Renal pelvis (tissue), 4 donors: ENCODE measurements around the gene PPARD. TPM values are rescaled to one million over a fixed set of nuclear protein-coding genes. Genes with fewer than 3 reads are reported as not detected.

Experiments
- DNase-seq: peaks from one replicate; pipeline ENCODE4 v3.0.0-alpha.2; 2013
- polyA plus RNA-seq, 3 donors: library from polyadenylated mRNA; unstranded; fragments of 120-200 nt; gene quantifications; one replicate each; pipeline ENCODE4 v1.2.1, GENCODE V29; 2013; ENCODE audit not compliant: insufficient read length in 3 of 3

The PPARD gene
- polyA plus RNA-seq, 3 donors, result 25.8 to 28.7 (median 27.8) TPM

DNA sequence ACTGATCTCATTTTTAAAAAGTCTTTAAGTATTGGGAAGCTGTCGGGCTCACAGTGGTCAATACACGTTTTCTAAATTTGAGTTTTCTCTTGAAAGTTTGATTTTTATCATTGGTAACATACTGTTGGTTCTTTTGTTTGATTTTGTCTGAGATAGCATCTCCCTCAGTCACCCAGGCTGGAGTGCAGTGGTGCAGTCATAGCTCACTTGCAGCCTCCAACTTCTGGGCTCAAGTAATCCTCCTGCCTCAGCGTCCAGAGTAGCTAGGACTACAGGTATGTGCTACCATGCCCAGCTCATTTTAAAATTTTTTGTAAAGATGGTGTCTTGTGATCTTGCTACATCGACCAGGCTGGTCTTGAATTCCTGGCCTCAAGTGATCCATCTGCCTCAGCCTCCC is 9.1 kb downstream of the PPARD start:
- DNase-seq, result no peak

DNA sequence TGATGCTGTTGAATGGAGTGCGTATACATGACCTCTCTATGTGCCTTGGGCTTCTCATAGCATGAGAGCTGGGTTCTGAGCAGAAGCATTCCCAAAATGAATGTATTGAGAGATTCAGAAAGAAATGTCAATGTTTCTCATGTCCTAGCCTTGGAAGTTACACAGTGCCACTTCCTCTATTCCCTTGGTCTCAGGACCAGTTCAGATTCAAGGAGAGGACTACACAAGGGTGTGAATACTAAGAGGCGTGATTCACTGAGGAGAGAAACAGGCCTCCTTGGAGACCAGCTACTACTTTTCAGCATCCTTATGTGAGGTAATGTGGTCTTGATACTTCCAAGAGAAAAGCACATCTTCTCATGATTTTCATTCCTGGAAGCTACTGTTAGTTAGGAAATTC is 10.4 kb downstream of the PPARD start:
- no peak for DNase-seq

DNA sequence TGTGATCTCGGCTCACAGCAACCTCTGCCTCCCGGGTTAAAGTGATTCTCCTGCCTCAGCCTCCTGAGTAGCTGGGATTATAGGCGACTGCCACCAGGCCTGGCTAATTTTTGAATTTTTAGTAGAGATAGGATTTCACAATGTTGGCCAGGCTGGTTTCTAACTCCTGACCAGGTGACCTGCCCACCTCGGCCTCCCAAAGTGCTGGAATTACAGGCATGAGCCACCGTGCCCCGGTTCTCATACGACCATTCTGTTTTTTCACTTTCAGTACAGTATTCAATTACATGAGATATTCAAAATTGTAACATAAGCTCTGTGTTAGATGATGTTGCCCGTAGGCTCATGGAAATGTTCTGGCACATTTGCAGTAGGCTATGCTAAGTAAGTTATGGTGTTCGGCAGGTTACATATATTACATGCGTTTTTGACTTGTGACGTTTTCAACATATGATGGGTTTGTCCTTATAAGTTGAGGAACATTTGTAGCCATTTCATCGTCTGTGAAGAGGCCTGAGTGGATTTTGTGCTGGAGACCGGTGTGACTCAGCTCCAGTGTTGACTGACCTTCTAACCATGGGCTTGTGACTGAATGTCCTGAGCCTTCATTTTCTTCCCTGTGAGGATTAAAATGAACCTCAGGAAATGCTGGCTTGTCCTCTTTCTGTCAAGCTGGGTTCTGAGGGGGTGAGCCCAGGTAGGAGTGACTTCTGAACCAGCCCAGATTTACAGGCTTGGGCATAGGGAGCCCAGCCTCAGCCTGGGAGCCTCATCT is 12.2 kb downstream of the PPARD start:
- DNase-seq, result no peak

DNA sequence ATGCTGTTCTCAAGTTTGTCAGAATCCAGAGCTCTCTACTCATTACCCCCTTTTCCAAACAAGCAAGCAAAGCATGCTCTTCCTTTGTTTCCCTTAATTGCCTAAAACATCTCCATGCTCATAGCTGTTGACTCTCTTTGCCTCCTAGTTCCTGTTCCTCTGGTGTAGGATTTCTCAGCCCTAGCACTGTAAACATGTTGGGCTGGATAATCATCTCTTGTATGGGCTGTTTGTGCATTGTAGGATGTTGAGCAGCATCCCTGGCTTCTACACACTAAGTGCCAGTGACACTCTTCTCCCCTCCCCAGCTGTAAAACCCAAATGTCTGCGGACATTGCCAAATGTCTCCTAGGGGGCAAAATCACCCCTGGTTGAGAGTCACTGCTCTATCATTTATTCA is 14.0 kb downstream of the PPARD start:
- no peak for DNase-seq

DNA sequence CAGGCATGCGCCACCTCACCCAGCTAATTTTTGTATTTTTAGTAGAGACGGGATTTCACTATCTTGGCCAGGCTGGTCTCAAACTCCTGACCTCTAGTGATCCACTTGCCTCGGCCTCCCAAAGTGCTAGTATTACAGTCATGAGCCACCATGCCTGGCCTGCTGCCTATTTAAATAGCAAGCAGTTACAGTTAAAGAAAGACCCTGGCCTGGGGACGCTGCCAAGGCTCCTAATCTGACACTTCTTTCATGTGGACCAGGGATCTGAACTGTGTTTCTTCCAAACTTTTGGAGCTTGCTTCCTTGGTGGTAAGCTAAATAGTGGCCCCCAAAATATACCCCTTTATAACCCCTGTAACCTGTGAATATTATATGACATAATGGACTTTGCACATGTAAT is 15.3 kb downstream of the PPARD start:
- no peak for DNase-seq

DNA sequence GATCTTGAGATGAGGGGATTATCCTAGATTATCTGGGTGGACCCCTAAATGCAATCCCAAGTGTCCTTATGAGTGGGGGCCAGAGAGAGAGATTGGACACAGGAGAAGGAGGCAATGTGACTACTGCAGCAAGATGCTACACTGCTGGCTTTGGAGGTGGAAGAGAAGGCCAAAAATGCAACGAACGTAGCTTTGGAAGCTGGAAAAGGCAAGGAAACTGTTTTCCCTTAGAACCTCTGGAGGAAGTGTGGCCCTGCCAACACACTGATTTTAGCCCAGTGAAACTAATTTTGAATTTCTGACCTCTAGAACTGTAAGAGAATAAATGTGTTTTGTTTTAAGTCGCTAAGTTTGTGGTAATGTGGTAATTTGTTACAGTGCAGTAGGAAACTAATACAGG is 15.7 kb downstream of the PPARD start:
- no peak for DNase-seq

DNA sequence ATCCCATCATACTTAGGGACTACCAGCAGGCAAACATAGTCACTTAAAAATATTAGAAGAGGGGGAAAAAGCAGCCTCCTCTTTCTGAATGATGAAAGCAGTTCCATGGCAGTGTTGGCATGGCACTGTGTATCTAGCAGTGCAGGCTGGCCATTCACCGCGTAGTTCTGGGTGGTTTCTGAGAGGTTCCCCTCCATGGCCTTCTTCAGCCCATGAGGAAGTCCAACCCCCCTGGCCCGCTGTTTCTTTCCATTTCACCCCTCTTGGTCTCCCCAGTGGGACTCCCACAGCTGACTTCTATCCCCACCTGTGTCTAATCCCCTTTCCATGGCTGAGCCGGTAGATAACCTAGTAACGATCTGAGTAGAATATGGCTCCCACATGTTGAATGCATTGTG is 17.0 kb downstream of the PPARD start:
- DNase-seq, result no peak

DNA sequence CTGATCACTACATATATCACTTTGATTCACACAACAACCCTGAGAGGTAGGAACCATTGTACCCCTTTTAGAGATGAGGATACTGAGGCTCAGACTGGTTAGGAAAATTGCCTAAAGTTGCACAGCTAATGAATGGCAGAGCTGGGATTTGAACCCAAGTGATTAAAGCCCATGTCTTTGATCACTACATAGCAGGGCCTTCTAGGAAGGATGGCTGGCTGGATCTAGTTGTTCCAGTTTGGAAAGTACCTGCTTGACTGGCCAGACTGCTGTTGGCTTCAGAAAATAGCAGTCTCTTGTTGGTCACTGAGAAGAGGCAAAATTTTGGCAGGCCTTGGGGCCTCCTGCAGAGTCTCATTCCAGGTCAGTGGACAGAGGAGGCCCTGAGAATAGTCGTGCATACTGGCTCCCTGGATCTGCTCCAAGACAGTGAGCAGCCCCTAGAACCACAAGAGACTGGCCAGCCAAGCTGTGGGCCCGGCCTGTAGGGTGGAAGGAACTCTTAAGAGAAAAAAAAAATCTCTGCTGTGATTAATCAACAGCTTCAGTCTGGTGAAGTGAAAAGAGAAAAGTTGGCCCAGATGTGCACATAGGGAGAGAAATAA is 17.5 kb downstream of the PPARD start:
- no peak for DNase-seq

DNA sequence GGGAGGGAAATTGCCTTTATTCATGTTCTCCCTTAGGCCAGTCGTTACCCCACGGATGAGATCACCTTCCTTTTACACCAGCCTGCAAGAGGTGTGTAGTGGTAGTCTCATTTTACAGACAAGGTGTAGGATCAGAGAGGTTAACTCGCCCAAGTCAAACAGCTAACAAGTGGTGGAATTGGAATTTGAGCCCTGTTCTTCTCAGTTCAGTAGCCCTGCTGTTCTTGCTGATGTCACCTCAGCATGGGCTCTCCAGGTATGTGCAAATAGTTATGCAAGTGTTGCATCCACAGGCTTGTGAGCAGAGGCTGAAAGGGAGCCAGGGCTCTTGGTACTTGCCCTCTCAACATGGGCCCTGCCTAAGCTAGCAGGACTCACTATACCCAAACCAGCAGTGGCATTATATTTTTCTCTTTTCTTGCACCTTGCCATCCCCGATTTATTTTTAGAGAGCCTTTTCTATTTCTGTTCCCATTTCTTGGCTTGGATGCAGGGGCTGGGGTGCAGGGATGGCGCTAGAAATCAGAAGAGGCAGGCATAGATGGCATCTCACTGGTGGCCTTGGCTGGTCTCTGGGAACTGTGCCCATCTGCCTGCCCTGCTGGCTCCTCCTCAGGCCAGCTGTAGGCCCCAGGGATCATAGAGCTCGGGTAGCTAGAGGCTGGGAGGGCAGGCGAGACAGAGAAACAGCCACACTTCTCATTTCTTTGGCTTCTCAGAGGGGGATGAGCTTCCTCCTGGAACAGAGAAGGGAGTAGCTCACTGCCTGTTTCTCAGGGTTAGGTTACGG is 18.2 kb downstream of the PPARD start:
- no peak for DNase-seq

DNA sequence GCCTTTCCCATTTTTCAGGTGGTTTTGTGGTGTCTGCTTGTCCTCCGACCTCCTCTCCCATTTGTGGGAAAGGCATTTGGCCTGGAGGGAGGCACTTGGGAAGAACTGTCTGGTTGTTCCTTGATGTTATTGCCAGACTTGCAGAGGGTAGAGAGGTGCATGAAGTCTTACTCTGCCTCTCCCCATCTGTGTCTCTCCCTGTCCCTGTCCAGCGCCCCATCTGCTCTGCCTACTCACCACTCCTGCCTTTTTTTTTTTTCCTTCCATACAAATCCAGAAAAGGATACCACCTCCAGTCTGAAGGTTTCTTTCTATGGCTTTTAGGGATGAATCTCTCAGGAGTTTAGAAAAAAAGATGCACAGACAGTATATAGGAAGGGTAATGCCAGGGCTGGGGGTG is 19.8 kb downstream of the PPARD start:
- no peak for DNase-seq

DNA sequence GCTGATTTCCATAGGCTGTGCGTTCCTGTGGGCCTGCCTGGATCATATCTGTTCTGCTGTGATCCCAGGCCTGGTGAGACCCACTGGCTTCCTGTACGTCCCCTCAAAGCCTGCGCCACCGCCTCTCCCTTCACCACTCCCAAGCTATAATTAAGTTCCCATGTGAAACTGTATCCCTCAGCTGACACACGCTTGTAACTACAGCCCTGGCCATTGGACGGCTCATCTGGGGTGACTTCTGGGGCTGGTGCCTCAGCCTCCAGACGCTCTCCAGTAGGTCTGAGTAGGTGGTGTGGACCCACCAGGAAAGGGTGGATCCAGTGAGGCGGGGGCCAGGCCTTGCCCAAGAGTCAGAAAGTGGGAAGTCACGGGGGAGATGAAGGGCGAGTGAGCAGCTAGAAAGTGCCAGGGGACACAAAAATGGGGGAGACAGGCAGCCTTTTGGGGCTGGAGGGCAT is 21.0 kb downstream of the PPARD start:
- peak; percentile 73 for DNase-seq

DNA sequence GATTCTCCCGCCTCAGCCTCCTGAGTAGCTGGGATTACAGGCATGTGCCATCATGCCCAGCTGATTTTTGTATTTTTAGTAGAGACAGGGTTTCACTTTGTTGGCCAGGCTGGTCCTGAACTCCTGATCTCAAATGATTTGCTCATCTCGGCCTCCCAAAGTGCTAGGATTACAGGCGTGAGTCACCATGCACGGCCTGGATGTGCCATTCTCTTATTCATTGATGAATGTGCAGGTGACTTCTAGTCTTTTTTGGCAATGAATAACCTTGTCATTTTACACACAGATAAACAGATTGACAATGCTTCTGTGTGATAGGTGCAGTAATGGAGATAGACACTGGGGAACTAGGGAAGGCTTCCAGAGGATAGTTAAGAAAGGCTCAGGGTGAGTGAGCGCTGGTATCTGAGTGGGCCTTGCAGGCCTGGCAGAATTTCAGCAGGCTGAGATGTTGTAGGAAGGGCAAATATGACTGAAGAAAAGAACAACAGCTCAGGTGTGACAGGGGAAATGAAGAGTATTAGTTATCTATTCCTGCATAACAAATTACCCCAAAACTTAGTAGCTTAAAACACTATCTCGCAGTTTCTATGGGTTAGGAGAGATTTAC is 23.3 kb downstream of the PPARD start:
- no peak for DNase-seq

DNA sequence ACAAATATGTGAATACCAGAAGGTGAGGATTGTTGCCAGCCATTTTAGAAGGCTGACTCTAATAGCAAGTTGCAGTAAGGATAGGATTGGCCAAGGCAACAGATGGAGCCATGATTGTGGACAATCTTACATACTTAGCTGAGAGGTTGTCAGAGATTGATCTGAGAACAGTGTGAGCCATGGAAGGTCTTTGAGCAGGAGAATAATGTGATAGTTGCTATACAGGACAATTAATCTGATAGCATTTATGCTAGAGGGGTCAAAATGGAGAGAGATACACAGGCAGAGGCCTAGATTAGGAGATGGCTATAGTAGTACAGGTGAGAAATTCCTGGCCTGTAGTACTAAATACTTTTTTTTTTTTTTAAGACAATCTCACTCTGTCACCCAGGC is 23.8 kb downstream of the PPARD start:
- no peak for DNase-seq

DNA sequence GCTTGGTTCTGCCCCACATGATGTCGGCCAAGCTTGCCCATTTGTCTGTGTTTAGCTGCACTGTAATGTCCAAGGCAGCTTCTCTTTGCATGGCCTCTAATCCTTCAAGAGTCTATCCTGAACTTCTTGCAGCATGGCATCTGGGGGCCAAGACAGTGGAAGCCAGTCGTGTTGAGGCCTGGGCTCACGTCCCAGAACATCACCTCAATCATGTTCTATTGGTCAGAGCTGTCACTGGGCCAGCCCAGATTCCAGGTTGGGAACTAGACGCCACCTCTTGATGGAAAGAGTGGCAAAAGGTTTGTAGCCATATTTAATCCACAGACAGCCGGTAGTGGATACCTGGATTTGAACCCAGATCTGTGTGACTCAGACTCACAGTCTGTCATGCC is 25.3 kb downstream of the PPARD start:
- no peak for DNase-seq

DNA sequence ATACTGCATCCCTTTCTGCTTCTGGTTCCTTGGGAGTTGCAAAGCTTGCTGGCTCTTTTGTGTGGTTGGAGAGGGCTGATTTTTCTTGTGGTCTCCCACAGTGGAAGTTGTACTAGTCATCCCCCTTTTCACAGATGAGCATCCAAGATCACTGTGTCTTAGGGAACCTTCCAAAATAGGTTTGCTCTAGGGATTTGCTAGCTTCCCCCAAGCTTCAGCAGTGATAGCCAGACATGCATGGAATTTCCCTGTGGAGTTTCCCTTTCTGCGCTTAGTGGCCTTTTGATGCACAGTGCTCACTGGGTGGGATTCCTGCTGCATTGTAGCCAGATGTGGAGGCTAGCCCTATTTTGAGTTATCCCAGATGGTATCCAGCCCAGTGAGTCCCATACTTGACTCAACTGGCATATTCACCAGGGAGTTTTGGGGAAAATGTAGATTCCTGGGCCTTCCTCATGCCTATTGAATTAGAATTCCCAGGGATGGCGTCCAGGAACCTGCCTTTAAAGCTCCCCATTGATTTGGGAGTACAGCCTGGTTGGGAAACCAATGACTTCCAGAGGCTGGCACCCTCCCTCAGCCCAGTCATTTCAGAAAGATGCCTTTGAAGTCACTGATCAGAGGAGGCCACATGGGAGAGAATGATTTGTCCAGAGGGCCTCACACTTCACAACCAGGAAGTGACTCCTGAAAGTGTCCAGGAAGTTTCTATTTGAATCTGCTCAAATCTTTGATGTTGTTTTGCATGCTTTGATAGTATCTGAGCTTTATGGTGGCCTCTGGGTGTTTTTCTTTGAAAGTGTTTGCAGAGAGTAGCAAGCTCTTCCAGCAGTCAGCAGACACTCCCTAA is 25.9 kb downstream of the PPARD start:
- no peak for DNase-seq

DNA sequence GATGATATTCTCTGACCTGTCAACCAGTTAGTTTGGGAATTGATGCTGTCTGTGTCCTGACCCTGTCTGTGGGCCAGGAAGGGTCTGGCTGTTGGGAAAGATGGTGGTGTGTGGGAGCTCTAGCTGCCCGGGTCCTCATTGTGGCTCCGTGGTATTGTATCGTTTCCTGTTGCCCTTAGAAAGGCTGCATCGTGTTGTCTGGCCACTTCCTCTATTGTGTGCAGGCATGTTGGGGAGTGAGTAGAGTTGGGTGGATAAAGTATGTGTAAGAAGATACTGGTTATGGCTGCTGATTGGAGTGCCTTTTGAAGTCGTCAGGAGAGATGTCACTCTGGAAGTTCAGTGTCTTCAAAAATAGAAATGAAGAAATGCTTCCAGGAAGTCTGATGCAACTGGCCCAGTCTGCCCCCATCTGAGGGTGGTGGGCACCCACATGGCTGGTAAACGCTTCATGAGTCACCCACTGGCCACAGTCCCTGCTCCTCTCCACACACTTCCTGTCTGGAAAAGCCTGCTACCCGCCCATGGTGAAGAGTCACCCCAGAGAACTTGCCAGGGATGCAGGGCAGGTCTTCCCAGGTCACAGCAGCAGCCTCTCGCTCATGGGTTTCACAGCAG is 27.9 kb downstream of the PPARD start:
- DNase-seq, result no peak

DNA sequence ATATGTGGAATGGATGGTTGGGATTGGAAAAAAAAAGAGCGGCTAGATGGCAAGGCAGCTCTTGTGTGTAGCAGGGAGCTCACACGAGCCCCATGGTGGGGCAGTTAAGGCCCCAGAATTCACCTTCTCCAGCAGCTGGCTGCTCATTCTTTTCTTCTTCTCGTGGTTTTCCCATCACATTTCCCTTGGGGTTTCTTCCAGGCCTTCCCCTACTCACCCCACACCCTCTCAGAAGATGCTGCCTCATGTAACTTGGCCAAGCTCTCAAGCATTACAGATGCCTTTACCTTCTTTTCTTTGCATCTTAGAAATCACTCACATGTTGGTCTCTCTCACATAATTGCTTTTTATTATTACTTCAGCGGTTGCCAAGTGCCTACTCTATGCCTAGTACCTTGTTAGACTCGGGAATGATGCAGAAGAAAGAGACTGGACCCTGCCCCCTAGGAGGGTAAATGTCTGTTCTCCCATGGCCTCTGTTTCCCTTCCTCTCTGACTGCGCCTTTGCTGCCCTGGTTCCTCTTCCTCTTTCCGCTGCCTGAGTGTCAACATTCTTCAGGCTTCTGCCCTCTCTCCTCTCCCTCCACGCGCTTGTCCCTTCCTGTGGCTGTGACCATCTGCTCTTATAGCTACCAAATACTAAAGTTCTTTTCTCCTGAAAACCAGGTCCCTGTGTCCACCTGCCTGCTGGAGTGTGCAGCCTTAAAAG is 28.6 kb downstream of the PPARD start:
- DNase-seq, result no peak

DNA sequence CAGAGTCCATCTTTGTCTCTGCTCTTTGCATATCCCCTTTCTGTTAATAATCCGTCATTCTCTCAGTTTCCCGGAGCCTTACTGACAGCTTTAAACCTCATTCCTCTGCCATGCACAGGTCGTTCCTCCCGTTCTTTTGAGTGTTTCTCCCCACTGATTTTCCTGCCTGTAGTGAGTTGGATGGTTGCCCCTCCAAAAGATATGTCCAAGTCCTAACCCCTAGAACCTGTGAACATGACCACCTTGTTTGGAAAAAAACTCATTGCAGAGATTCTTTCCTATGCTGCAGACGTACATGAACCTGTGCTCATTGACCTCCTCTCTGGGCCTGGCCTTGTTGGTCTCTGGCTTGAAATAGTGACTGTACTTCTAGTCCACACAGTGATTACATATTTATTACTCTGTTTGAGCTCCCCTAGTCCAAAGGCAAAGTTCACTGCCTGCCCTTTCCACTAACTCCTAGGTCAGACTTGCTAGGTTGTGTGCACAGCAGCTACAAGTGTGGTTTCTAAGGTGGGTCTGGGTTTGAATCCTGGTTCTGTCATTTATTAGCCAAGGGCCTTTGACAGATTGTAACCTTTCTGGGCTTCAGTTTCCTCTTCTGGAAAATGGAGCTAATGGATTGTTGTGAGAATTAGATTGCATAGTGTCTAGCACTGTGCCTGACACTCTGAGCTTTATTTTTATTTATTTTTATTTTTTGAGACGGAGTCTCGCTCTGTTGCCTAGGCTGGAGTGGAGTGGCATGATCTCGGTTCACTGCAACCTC is 29.3 kb downstream of the PPARD start:
- DNase-seq, result no peak

DNA sequence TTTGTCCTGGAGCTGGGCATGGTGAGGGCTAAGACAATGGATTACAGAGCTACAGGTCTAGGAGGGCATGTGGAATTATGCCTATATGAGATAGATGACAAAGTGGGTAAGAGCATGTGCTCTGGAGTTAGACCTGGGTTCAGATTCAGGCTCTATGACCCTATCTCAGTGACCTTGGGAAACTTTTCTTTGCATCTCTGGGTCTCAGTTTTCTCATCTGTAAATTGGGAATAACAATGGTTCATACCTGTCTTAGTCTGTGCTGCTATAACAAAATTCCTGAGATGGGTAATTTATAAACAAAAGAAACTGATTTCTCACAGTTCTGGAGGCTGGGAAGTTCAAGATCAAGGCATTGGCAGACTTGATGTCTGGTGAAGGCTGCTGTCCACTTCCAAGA is 30.3 kb downstream of the PPARD start:
- no peak for DNase-seq

DNA sequence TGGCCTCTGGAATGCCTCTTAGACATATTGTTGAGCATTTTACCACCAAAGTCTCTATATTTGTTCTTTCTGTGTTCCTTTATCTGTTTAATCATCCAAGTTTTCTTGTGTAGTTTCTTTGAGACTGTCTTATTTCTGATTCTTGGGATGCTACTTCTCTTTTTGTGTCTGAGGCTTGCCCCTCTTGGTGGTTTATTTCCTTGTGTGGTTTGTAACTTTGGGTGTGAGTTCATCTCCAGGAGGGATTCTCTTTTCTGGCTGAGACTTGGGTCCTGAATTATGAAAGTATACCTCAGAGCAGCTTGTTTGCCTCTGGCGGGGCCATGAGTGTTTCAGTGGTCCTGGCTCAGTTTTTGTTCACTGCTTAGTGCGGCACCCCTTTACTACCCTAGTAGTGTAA is 33.9 kb downstream of the PPARD start:
- DNase-seq, result no peak
